GM10248 (cell line): ENCODE data around the gene LIMS2.

Experiments used
- CTCF ChIA-PET: fragments of 300-600 bp; sonication (Branson Sonifier 250); formaldehyde crosslinking; extraction: SDS; loops from one replicate; lab custom pipeline; 2021; ENCODE audit warnings: antibody characterized with exemption; lab: Yijun Ruan, JAX
- POLR2A ChIA-PET: fragments of 350-650 bp; sonication (Branson Sonifier 250); formaldehyde crosslinking; extraction: SDS; loops from one replicate; lab custom pipeline; 2020; ENCODE audit warnings: antibody characterized with exemption; lab: Yijun Ruan, JAX
- DNase-seq: peaks from one replicate; pipeline ENCODE4 v3.0.0; 2012; ENCODE audit errors: extremely low spot score
- CTCF ChIP-seq: IDR thresholded peaks from 2 replicates; pipeline ENCODE4 v1.5.1; 2012; ENCODE audit warnings: mild to moderate bottlenecking, low read depth; ENCODE audit errors: extremely low read depth, missing control alignments, control extremely low read depth

The LIMS2 gene

GRCh38 chr2:127671557-127672302 lies 3.6 kb downstream of the LIMS2 start:
- POLR2A ChIA-PET = no interaction called here
- DNase-seq = no peak
- CTCF ChIA-PET = interaction anchor here (0.9 kb wide), 1 partner anchor 22 kb away, joined by 3 read pairs; no protein-coding TSS in a partner anchor
- TF ChIP-seq CTCF = no peak

DNA sequence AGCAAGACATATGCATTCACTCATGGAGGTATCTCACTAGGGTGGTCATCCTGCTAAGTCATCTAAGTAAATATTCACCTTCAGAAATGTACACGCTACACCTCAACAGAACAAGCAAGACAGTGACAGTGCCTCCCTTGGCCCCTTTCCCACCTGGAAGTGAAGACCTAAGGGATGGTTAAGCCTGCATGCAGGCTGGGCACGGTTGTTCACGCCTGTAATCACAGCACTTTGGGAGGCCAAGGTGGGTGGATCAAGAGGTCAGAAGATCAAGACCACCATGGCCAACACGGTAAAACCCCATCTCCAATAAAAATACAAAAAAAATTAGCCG lies 4.4 kb downstream of the LIMS2 start:
- TF ChIP-seq CTCF = no peak
- ChIA-PET POLR2A (no interaction called here), CTCF (no interaction called here)
- no peak for DNase-seq

GRCh38 chr2:127670055-127670956 lies 5.0 kb downstream of the LIMS2 start:
- no peak for DNase-seq
- CTCF ChIA-PET = interaction anchor here (0.9 kb wide), 1 partner anchor 79 kb away, joined by 3 read pairs; no protein-coding TSS in a partner anchor
- POLR2A ChIA-PET = no interaction called here
- no peak for TF ChIP-seq CTCF

DNA sequence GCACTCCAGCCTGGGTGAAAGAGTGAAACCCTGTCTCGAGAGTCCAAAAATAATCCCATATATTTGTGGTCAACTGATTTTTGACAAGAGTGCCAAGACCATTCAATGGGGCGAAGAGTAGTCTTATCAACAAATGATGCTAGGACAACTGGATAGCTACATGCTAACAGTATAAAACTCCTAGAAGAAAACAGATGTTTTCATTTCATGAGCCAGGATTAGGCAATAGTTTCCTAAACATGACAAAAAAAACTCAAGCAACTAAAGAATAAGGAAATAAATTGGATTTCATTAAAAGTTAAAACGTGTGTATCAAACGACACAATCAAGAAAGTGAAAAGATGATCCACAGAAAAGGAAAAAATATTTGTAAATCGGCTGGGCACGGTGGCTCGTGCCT lies 6.3 kb downstream of the LIMS2 start:
- POLR2A ChIA-PET = no interaction called here
- CTCF ChIA-PET = no interaction called here
- DNase-seq = no peak

DNA sequence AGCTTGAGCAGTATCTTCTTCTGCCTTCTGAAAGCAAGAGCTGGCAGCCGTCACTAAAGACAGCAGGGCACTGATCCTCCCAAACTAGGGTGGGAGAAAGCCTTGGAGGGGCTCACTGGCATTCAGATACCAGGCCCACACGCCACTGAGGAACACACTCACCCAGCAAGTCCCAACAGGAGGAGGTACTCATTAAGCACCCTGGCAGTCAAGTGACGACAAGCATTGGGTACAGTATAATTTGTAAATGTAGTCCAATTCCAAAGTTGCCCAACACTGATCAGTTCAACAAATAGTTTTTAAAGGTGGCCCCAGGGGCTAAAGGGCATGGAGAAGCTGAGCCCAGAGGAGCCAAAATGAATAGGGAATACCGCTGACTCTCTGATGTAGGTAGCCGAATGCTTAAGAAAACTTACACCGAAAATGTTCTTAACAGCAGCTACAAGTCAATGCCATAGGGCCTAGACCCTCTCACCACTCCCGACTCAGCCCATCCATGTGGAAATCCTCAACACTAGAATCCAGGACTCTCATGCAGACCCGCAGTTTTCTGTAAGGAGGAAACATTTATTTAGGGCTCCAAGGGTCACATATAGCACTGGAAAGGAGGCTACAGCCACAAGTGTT lies 9.9 kb downstream of the LIMS2 start:
- CTCF ChIA-PET = no interaction called here
- DNase-seq = no peak
- POLR2A ChIA-PET = no interaction called here
- no peak for TF ChIP-seq CTCF

More for the DNA sequence above, 6.3 kb downstream of the LIMS2 start:
- no peak for TF ChIP-seq CTCF

GRCh38 chr2:127664895-127665225 lies 10.5 kb downstream of the LIMS2 start:
- no peak for TF ChIP-seq CTCF
- ChIA-PET CTCF (interaction anchor here (1.0 kb wide), 1 partner anchor 15 kb away, joined by 3 read pairs; no protein-coding TSS in a partner anchor), POLR2A (no interaction called here)
- DNase-seq = no peak
